Caco-2 (cell line): ENCODE measurements around the gene CALML3. TPM values are rescaled to one million over a fixed set of nuclear protein-coding genes. Genes with fewer than 3 reads are reported as not detected.

Source experiments
- BruUV-seq: library from RNA; stranded (reverse); fragments of 400-500 nt; replicated peaks from 2 replicates; lab custom pipeline; 2021; lab: Mats Ljungman, UMichigan
- CTCF ChIA-PET: fragments of 300-600 bp; sonication (Branson Sonifier 250); formaldehyde crosslinking; loops from one replicate; lab custom pipeline; 2022; ENCODE audit warnings: antibody characterized with exemption; lab: Charles Lee
- POLR2A ChIA-PET: fragments of 300-600 bp; sonication (Branson Sonifier 250); formaldehyde crosslinking; loops from one replicate; lab custom pipeline; 2022; ENCODE audit warnings: antibody characterized with exemption; lab: Charles Lee
- DNase-seq, 2 experiments: peaks; one replicate each; pipeline versions ENCODE4 v3.0.0 to v3.0.0-alpha.2; 2020 to 2022
- H3K27me3 ChIP-seq: replicated peaks from 2 replicates; pipeline ENCODE4 v1.6.0; 2011; ENCODE audit warnings: low read length; ENCODE audit not compliant: control insufficient read depth, insufficient read depth
- H3K36me3 ChIP-seq: 2 replicates; pipeline ENCODE4 v1.5.1; 2011; ENCODE audit warnings: low read length; ENCODE audit not compliant: control insufficient read depth, insufficient read depth
- H3K4me1 ChIP-seq: fragments of 250-450 bp; sonication (Bioruptor Pico); 2 replicates; pipeline ENCODE4 v1.5.1; 2020; ENCODE audit warnings: mild to moderate bottlenecking
- H3K4me3 ChIP-seq: 2 replicates; pipeline ENCODE4 v1.5.1; 2011; ENCODE audit warnings: low read depth, mild to moderate bottlenecking, control low read depth, low read length
- H3K9me3 ChIP-seq: fragments of 250-450 bp; sonication (Bioruptor Pico); 2 replicates; pipeline ENCODE4 v1.5.1; 2020; ENCODE audit warnings: mild to moderate bottlenecking, moderate library complexity
- H3K27ac Mint-ChIP-seq: one replicate; pipeline ENCODE4 v1.8.0; 2022; ENCODE audit warnings: mixed read lengths; ENCODE audit not compliant: unreplicated experiment
- H3K27me3 Mint-ChIP-seq: one replicate; pipeline ENCODE4 v1.8.0; 2022; ENCODE audit warnings: mixed read lengths; ENCODE audit not compliant: insufficient read depth, unreplicated experiment
- H3K36me3 Mint-ChIP-seq: one replicate; pipeline ENCODE4 v1.8.0; 2022; ENCODE audit warnings: mild to moderate bottlenecking, mixed read lengths; ENCODE audit not compliant: insufficient read depth, unreplicated experiment
- H3K4me1 Mint-ChIP-seq: one replicate; pipeline ENCODE4 v1.8.0; 2022; ENCODE audit warnings: low read depth, mixed read lengths; ENCODE audit not compliant: unreplicated experiment
- H3K4me3 Mint-ChIP-seq: one replicate; pipeline ENCODE4 v1.8.0; 2022; ENCODE audit warnings: mild to moderate bottlenecking, moderate library complexity, mixed read lengths; ENCODE audit not compliant: unreplicated experiment
- H3K9me3 Mint-ChIP-seq: one replicate; pipeline ENCODE4 v1.8.0; 2022; ENCODE audit warnings: mixed read lengths; ENCODE audit not compliant: unreplicated experiment
- CTCF ChIP-seq, 2 experiments: fragments of 200-600 bp in 1 of 2; IDR thresholded peaks; 1 replicate in 1 of 2; 2 replicates in 1 of 2; pipeline versions ENCODE4 v1.5.1 to v1.8.0; 2011 to 2022; ENCODE audit warnings: antibody characterized with exemption in 1 of 2, control low read depth in 1 of 2, inconsistent platforms in 1 of 2, low read depth in 1 of 2, low read length in 1 of 2, mild to moderate bottlenecking in 1 of 2, moderate library complexity in 1 of 2; ENCODE audit not compliant: insufficient read depth in 1 of 2, severe bottlenecking in 1 of 2, unreplicated experiment in 1 of 2
- intact Hi-C: fragments of 100-400 bp; cut with micrococcal nuclease; formaldehyde crosslinking; loops from one replicate; pipeline ENCODE4 v1.10.0; 2022; ENCODE audit not compliant: unreplicated experiment
- total RNA-seq: library from RNA; stranded (reverse); gene quantifications from 2 replicates; pipeline ENCODE4 v1.2.3, GENCODE V29; 2022

Gene CALML3
- total RNA-seq, 1 experiment from 2014 or later: 0.18 TPM

- POLR2A ChIA-PET: interaction anchor here (0.6 to 1.4 kb wide), 4 partner anchors 10 to 340 kb away, joined by 3 to 4 read pairs (median 4); no protein-coding TSS in a partner anchor
- peak overlapping the region; percentile 78 for H3K27ac Mint-ChIP-seq
Observed at GRCh38 chr10:5528989-5529701, 4.4 kb downstream of the CALML3 start.

GRCh38 chr10:5529702-5530411 is 5.1 kb downstream of the CALML3 start:
- ChIA-PET POLR2A (interaction anchor here (0.9 to 1.4 kb wide), 2 partner anchors 12 to 18 kb away, joined by 3 to 4 read pairs; no protein-coding TSS in a partner anchor), CTCF (interaction anchor here (0.6 to 1.4 kb wide), 3 partner anchors 19 to 93 kb away, joined by 3 to 5 read pairs (median 4); no protein-coding TSS in a partner anchor)
- H3K27me3 Mint-ChIP-seq: no peaks in the 10 kb centered on the region
- H3K27ac Mint-ChIP-seq: peak overlapping the region; percentile 78
- DNase-seq: no peak
- intact Hi-C loops: no loop called here
- H3K4me1 ChIP-seq: peaks cover 29% of the 10 kb centered on the region
- no peaks in the 10 kb centered on the region for H3K36me3 ChIP-seq
- no TSS peak for BruUV-seq
- peaks cover 23% of the 10 kb centered on the region for H3K4me1 Mint-ChIP-seq
- H3K9me3 Mint-ChIP-seq: no peaks in the 10 kb centered on the region
- no peak overlapping the region for H3K4me3 Mint-ChIP-seq
- TF ChIP-seq CTCF (IDR thresholded peaks at IDR 0.05; ENCODE audit: insufficient read depth in 1 of 2, low read depth in 1 of 2, low read length in 1 of 2, severe bottlenecking in 1 of 2, unreplicated experiment in 1 of 2): no peak
- H3K27me3 ChIP-seq: no peaks in the 10 kb centered on the region
- no peaks in the 10 kb centered on the region for H3K36me3 Mint-ChIP-seq
- no peak overlapping the region for H3K4me3 ChIP-seq
- no peaks in the 10 kb centered on the region for H3K9me3 ChIP-seq

More at GRCh38 chr10:5528989-5529701, 4.4 kb downstream of the CALML3 start:
- CTCF ChIA-PET: interaction anchor here (1.4 kb wide), 1 partner anchor 94 kb away, joined by 5 read pairs; no protein-coding TSS in a partner anchor
- peak in 1 of 2 experiments; percentile 22 for DNase-seq
- H3K36me3 Mint-ChIP-seq: no peaks in the 10 kb centered on the region
- H3K36me3 ChIP-seq: no peaks in the 10 kb centered on the region
- no peaks in the 10 kb centered on the region for H3K27me3 Mint-ChIP-seq
- no peak overlapping the region for H3K4me3 ChIP-seq
- peaks cover 36% of the 10 kb centered on the region for H3K4me1 ChIP-seq
- no peak for TF ChIP-seq CTCF (IDR thresholded peaks at IDR 0.05; ENCODE audit: insufficient read depth in 1 of 2, low read depth in 1 of 2, low read length in 1 of 2, severe bottlenecking in 1 of 2, unreplicated experiment in 1 of 2)
- H3K9me3 Mint-ChIP-seq: no peaks in the 10 kb centered on the region
- no peaks in the 10 kb centered on the region for H3K9me3 ChIP-seq
- no peak overlapping the region for H3K4me3 Mint-ChIP-seq
- no TSS peak for BruUV-seq
- no peaks in the 10 kb centered on the region for H3K27me3 ChIP-seq
- intact Hi-C loops: no loop called here
- peaks cover 27% of the 10 kb centered on the region for H3K4me1 Mint-ChIP-seq

- Mint-ChIP-seq H3K4me1 (peaks cover 23% of the 10 kb centered on the region), H3K9me3 (no peaks in the 10 kb centered on the region), H3K27ac (peak overlapping the region; percentile 78), H3K4me3 (no peak overlapping the region), H3K27me3 (no peaks in the 10 kb centered on the region), H3K36me3 (no peaks in the 10 kb centered on the region)
- no peak for DNase-seq
- ChIA-PET POLR2A (interaction anchor here (0.9 kb wide), 1 partner anchor 12 kb away, joined by 3 read pairs; no protein-coding TSS in a partner anchor), CTCF (interaction anchor here (0.6 to 1.0 kb wide), 2 partner anchors 20 to 93 kb away, joined by 3 to 4 read pairs; no protein-coding TSS in a partner anchor)
- TF ChIP-seq CTCF (IDR thresholded peaks at IDR 0.05; ENCODE audit: insufficient read depth in 1 of 2, low read depth in 1 of 2, low read length in 1 of 2, severe bottlenecking in 1 of 2, unreplicated experiment in 1 of 2): no peak
- Histone ChIP-seq H3K4me1 (peaks cover 31% of the 10 kb centered on the region), H3K4me3 (no peak overlapping the region), H3K27me3 (no peaks in the 10 kb centered on the region), H3K9me3 (no peaks in the 10 kb centered on the region), H3K36me3 (no peaks in the 10 kb centered on the region)
- intact Hi-C loops: no loop called here
- no TSS peak for BruUV-seq
Observed at GRCh38 chr10:5530412-5530806, 5.6 kb downstream of the CALML3 start.
